NOMO-1 treated with dmso at 0.1 percent for 144 hours (cell line): Measurements from ENCODE around the gene S100Z.
"Not testable (repeated sequence)": the region's sequence is repeated elsewhere in the genome, so short reads cannot be mapped to it uniquely, and the experiment has no call there.

Experiments
- DNase-seq: peaks from one replicate; lab custom pipeline; 2025; ENCODE audit not compliant: unreplicated experiment; lab: John Stamatoyannopoulos, UW

S100Z gene

DNA sequence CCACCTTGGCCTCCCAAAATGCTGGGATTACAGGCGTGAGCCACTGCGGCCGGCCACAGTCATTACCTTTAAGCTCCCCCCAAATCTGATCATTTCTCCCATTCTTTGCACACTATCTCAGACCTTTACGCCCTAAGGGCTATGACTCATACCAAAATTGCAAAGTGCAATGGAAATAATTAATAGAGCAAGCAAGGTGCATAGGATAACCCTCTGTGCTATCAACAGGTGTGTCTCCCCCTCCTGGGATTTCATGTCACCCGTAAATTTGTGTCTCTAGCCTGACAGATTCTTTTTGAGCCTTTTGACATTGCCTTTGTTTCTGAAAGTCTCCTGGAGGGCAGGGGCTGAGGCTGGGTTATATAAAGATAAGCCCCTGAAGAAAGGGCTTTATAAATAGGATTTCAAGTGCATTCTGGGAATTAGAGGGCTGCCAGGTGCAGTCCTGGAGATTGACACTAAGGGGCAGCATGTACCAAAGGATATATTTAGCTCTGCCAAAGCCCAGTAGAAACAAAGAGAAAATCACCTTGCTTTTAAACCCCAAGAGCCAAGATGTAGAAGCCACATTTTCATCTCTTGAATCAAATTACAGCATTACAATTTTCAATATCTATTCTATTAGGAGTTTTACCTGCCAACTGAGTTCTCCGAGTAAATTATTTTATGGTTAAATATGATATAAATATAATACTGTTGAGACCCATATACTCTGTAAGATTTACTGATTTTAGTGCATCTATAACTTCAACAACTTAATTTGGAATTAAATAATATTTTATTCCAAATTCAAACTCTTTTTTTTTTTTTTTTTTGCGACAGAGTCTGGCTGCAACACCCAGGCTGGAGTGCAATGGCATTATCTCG, 18.2 kb downstream of the S100Z start:
- peak; percentile 3 for DNase-seq

DNA sequence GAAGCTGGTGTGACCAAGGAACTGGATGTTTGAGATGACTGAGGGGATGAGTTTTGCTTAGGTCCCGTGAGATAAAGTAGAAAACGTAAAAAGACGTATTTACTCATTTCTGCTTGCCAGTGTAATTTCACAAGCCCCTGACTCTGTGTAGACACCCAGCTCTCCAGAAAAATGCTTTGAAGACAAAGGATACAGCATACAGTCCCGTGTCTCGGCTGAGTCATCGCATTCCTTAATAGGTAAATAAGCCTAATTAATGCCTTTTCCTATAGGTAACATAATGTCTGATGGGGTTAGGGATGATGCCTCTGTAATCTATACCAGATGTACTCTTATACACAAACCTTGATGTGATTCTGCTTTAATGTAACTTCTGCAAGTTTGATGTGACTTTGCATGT, 20.2 kb downstream of the S100Z start:
- DNase-seq: no peak

DNA sequence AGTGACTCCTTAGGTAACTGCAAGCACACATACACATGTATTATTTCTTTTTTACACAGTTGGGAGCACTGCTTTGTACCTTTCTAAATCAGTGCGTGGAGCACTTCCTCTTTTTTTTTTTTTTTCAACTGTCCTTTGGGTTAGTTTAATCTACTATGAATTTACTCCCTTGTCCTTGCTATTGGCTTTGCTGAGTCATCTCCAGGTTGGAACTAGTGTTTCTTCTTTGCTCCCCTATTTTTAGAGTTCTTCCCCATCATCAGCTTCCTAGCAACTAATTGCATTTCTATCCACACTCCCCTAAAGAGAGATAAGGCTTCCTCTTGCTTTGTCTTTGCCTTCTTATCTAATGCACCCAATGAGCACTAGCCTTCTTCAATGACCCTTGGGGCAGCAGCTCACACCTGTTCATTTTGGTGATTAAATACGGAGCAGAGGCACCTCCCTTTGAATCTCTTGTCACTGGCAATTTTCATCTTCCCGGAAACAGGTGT, 24.3 kb downstream of the S100Z start:
- DNase-seq: peak; percentile 46

DNA sequence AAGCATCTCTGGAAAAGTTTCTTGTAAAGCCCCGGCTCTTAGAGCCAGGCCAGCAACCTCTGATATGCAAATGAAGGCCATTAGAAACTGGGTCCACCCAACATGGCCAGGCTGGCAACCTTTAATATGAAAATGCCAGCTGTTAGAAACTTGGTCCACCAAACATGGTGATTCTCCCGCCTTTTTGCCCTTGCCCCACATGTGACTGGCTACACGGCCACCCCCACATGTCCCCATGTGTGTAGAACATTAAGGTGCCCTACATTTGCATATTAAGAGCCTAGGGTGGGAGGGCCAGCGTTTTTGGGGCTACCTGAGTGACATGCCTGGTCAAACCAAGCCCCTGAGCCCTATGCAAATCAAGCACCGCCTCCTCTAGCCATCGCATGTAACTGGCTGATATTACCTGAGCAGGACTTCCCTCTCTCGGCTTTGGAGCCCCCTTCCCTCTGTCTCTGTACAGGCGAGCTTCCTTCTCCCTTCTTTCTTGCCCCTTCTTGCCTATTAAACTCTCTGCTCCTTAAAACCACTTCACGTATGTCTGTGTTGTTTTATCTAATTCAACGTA, 39.0 kb downstream of the S100Z start:
- DNase-seq: no peak

DNA sequence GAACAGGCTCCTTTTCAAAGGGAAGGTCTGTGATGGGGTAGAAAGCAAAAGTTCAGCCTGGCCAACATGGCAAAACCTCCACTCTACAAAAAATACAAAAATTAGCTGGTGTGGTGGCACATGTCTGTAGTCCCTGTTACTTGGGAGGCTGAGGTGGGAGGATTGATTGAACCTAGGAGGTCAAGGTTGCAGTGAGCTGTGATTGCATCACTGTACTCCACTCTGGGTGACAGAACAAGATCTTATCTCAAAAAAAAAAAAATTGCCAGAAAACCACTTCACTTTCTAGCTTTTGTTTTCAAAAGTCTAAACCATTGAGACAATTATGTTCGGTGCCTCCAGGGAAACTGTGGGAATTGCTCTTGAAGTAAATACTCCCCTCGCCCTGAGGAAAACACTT, 43.5 kb downstream of the S100Z start:
- no peak for DNase-seq

DNA sequence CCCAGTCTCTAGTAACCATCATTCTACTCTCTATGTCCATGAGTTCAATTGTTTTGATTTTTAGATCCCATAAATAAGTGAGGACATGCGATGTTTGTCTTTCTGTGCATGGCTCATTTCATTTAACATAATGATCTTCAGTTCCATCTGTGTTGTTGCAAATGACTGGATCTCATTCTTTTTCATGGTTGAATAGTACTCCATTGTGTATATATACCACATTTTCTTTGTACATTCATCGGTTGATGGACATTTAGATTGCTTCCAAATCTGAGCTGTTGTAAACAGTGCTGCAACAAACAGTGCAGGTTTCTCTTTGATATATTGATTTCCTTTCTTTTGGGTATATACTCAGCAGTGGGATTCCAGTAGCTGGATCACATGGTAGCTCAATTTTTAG, 46.4 kb downstream of the S100Z start:
- no peak for DNase-seq

DNA sequence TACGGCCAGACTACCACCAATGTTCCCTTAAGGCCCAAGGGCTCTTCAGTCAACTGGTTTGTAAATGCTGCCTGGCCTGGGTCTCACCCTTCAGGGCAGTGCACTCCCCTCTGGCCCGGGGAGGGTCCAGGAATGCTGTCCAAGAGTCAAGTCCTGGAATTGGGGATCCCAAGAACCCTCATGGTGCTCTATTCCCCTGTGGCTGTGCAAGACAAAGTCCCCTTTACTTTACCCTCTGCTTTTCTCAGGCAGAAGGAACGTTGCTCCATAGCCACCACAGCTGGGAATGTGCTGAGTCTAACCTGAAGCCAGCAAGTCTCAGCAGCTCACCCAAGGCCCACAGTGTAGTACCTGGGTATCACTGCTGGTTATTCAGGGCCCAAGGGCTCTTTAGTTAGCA, 51.7 kb downstream of the S100Z start:
- DNase-seq: no peak

DNA sequence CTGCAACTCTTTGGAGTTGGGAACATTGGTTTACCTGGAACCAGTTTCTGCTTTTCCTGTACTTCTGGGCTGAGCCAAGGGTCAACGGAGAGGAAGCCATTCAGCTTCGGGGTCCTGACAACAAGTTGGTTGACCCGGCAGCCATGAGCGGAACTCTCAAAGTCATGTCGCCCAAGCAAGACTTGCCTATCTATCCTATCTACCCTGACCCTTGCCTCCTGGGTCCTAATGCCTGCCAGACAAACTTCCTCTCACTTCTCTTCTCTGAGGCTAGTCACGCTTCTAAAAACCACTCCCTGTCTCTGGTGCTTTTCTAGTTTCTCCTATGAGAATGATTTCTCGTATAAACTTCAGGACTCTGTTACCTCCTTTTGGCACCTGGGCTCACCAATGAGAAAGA, 58.4 kb downstream of the S100Z start:
- DNase-seq: no peak

DNA sequence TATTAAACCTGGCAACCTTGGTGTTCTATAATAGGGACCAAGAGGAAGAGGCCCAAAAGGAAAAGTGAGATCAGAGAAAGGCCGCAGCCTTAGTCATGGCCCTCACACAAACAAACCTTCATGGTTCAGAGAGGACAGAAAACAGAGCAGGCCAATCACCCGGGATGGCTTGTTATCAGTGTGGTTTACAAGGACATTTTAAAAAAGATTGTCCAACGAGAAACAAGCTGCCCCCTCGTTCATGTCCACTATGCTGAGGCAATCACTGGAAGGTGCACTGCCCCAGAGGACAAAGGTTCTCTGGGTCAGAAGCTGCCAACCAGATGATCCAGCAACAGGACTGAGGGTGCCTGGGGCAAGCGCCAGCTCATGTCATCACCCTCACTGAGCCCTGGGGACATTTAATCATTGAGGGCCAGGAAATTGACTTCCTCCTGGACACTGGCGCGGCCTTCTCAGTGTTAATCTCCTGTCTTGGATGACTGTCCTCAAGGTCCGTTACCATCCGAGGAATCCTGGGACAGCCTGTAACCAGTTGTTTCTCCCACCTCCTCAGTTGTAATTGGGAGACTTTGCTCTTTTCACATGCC, 60.6 kb downstream of the S100Z start:
- DNase-seq: not testable (repeated sequence)

DNA sequence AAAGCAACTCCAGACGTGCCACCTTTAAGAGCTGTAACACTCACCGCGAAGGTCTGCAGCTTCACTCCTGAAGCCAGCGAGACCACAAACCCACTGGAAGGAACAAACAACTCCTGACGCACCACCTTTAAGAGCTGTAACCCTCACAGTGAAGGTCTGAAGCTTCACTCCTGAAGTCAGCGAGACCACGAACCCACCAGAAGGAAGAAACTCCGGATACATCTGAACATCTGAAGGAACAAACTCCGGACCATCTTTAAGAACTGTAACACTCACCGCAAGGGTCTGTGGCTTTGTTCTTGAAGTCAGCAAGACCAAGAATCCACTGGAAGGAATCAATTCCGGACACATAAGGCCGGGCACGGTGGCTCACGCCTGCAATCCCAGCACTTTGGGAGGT, 64.9 kb downstream of the S100Z start:
- not testable (repeated sequence) for DNase-seq

DNA sequence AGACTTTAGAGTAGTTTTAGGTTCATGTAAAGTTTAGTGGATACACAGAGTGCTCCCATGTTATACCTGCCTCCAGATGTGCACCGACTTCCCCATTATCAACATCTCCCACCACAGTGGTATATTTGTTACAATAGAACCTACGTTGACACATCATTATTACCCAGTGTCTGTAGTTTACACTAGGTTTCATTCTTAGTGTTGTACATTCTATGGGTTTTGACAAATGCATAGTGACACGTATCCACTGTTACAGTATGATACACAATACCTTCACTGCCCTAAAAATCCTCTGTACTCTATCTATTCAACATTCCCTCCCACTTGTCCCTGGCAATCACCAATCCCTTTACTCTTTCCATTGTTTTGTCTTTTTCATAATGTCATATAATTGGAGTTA, 68.7 kb downstream of the S100Z start:
- no peak for DNase-seq

DNA sequence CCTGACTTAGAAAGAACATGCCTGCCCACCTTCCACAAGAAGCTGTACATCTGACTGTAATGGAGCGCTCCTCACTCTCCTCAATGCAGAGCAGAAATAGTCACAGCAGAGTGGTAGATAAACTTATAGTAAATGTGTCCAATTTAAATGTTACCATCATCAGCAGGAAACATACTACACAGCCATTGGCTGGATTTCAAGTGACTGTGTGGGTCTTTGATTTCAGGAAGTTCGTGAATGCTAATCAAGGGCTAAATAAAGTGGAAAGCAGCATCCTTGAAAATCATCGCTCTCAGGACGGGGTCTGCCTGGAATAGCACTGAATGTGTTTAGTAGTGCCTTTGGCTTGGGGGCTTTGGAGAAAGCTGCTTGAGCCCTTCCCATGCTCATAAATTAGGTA, 70.7 kb downstream of the S100Z start:
- DNase-seq: no peak

DNA sequence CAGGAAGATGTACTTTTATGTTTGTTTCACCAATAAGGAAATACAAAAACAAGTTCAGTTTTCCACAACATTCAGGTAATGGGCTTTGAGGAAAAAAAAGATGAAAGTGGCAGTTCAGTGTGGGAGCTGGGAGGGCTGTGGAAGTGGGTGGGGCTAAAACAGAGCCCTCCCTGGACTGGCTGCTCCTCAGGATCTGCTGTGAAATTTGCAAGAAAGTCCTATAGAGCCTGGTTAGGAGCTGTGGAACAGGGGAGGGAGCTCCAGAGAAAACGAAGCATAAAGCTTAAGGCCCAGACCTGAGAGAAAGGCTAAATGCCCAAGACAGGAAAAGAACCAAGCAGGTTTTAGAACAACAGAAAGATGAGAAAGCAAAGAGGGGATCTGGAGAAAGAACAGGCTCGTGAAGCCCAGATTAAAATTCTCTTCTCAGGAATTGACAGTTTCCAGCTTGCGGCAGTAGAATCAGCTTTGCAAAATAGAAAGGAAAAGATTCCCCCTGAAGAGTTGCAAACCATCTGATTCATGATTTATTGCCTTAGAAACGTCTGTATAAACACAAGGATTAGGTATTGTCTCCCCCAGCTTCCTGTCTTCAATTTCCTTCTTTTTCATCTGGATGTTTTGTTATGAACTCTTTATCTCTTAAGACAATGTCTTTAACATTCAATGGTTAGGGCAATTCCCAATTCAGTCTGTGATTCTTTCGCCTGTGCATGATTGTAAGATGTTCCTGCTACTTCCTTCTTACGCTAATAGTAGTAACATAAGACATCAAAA, 76.7 kb downstream of the S100Z start:
- no peak for DNase-seq

DNA sequence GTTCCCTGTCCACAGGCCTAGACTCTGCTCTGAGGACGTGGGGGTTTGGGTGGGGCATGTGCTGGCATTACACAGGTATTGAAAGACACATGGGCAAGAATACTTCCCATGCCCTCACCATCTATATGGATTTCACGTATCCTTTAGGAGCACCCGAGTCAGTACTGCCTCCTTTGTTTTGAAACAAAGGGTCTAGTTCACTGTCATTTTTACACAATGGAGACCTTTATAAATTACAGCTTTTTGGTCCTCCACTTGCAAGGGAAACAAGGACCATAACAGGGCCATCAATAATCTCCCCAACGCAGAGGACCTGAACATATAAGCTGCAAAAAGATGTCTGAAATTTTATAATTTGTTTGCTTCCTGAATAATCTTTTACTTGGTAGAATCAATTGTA, 78.1 kb downstream of the S100Z start:
- no peak for DNase-seq

DNA sequence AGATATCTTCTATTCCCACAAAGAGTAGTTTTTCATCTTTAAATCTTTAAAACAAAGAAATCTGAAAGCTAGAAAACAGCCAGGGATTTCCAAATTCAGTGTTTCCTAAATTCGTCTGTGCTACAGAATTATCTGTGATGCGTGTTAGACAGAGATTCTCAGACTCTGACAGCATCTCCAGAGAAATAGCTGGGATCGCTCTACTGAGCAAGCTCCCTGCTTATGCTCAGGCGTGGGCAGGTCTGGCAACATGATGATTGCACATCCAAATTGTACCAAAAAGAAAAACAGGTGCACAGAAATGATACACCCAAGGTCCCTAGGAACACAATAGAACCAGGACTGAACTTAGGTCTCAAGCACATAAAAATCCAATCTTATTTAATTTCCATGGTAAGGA, 80.3 kb downstream of the S100Z start:
- no peak for DNase-seq

DNA sequence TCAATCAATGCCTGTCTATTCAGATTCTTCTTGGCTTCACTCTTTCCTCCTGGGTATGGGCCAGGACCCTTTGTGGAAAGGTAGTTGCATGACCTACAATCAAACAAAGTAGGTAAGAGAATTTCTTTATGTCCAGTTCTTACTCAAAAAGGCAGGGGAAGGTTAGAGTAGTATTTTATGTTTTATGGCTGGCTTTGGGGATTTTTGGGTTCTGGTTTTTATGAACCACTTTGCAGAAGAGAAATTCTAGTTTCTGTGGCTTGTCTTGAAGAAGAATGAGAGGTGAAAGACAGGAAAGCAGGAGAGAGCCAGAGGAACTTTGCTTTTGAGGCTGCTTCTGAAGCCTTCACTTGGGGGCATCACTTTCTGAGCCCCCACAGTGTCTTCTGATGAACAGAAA, 88.4 kb downstream of the S100Z start:
- DNase-seq: no peak

DNA sequence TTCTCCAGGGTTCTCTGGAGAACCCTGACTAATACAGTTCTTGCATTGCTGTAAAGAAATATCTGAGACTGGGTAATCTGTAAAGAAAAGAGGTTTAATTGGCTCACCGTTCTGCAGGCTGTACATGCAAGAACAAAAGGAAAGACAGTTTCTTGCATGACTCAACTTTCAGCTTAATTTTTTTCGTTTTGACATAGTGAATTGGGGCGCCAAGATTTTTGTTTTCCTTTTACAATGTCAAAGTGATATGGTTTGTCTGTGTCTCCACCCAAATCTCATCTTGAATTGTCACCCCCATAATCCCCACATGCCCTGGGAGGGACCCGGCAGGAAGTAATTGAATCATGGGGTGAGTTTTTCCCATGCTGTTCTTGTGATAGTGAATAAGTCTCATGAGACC, 91.2 kb downstream of the S100Z start:
- no peak for DNase-seq

DNA sequence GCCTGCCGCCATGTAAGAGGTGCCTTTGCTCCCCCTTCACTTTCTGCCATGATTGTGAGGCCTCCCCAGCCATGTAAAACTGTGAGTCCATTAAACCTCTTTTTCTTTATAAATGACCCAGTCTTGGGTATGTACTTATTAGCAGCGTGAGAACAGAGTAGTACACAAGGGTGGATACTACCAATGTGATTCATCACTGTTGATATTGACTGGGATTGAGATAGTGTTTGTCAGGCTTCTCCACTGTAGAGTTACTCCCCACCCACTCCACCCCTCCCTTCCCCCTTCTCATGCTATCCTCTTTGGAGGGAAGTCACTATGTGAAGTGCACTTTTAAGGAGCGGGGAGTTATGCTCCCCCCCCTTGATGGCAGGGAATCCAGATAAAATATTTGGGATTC, 91.6 kb downstream of the S100Z start:
- DNase-seq: no peak

DNA sequence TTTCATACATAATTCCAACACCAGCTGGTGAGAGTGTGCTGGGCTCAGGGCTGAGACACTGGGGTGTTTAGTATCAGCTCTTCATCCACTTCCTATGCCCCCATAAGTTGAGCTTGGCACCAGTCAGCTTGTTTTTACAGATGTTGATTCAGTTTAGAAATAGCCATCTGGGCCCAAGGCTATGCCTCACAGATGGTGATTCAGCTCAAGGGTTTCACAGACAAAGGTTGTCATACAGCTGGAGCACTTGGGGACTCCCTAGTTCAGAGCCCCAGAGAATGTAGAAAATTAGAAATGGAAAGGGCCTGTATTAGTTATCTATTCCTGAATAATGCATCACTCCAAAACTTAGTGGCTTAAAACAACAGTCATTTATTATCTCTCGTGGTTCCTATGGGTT, 92.8 kb downstream of the S100Z start:
- DNase-seq: no peak

DNA sequence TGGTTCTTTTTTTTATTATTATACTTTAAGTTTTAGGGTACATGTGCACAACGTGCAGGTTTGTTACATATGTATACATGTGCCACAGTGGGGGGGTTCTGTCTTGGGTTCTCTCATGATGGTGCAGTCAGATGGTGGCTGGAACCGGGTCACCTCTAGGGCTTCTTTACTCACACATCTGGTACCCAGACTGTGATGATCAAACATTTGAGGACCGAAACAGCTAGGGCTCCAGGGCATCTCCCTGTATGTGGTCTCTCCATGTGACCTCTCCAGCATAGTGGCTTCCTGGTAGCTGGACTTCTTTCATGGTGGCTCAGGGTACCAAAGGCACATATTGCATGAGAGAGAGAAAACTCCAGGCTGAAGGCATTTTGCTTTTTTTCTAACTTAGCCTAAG, 93.2 kb downstream of the S100Z start:
- DNase-seq: no peak

DNA sequence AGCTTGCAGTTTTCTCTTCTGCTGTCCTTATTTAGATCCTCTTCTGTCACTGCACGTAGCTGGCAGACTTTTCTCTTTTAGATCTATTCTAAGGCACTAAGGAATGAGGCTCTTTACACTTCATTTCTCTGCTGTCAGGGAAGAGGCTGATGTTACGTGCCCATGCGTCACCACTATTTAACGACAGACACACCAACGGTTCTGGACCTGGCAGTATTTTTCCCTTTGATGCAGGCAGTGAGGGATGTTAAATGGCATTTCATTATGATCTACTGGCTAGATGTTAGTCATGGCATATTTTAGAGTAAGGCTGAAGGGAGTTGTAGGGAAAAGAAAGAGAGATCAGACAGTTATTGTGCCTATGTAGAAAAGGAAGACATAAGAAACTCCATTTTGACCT, 94.8 kb downstream of the S100Z start:
- no peak for DNase-seq

DNA sequence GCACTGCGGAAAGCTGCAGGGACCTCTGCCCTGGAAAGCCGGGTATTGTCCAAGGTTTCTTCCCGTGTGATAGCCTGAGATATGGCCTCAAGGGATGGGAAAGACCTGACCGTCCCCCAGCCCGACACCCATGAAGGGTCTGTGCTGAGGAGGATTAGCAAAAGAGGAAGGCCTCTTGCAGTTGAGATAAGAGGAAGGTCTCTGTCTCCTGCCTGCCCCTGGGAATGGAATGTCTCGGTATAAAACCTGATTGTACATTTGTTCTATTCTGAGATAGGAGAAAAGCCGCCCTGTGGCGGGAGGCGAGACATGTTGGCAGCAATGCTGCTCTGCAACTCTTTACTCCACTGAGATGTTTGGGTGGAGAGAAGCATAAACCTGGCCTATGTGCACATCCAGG, 95.4 kb downstream of the S100Z start:
- not testable (repeated sequence) for DNase-seq
